HG03571 (cell line): ENCODE measurements around the gene FANCC.
"Not testable (repeated sequence)": the region's sequence is repeated elsewhere in the genome, so short reads cannot be mapped to it uniquely, and the experiment has no call there.

Experiments
- ATAC-seq: cut with Tn5 transposase; IDR thresholded peaks from one replicate; pipeline ENCODE4 v1.9.1; 2021; ENCODE audit not compliant: unreplicated experiment

Gene FANCC

GRCh38 chr9:95330720-95331404 is 13.4 kb upstream of the FANCC start:
- no peak for ATAC-seq

GRCh38 chr9:95329061-95329460 is 11.6 kb upstream of the FANCC start:
- not testable (repeated sequence) for ATAC-seq

- ATAC-seq = no peak
Observed at GRCh38 chr9:95327239-95327865, 9.8 kb upstream of the FANCC start.

GRCh38 chr9:95325221-95325620 is 7.7 kb upstream of the FANCC start:
- no peak for ATAC-seq

- ATAC-seq = no peak
Observed at GRCh38 chr9:95317893-95318211, 343 bp upstream of the FANCC start.

- ATAC-seq = peak; percentile 34
Observed at GRCh38 chr9:95316794-95317118, 753 bp downstream of the FANCC start.

GRCh38 chr9:95316274-95316673 is 1.2 kb downstream of the FANCC start:
- no peak for ATAC-seq

GRCh38 chr9:95315108-95315746 is 2.3 kb downstream of the FANCC start:
- ATAC-seq = no peak

- ATAC-seq = no peak
Observed at GRCh38 chr9:95313010-95313498, 4.5 kb downstream of the FANCC start.

- no peak for ATAC-seq
Observed at GRCh38 chr9:95311961-95312360, 5.5 kb downstream of the FANCC start.

- ATAC-seq = no peak
Observed at GRCh38 chr9:95307538-95307937, 10.0 kb downstream of the FANCC start.

- no peak for ATAC-seq
Observed at GRCh38 chr9:95306819-95307218, 10.7 kb downstream of the FANCC start.

- no peak for ATAC-seq
Observed at GRCh38 chr9:95305770-95306492, 11.6 kb downstream of the FANCC start.

GRCh38 chr9:95302479-95302878 is 15.0 kb downstream of the FANCC start:
- ATAC-seq = no peak

- no peak for ATAC-seq
Observed at GRCh38 chr9:95297760-95298159, 19.7 kb downstream of the FANCC start.

GRCh38 chr9:95297316-95297715 is 20.2 kb downstream of the FANCC start:
- ATAC-seq = no peak

GRCh38 chr9:95296761-95297160 is 20.7 kb downstream of the FANCC start:
- ATAC-seq = no peak

GRCh38 chr9:95293296-95293695 is 24.2 kb downstream of the FANCC start:
- not testable (repeated sequence) for ATAC-seq

- no peak for ATAC-seq
Observed at GRCh38 chr9:95292226-95292625, 25.3 kb downstream of the FANCC start.

- ATAC-seq = no peak
Observed at GRCh38 chr9:95286151-95286550, 31.4 kb downstream of the FANCC start.

- no peak for ATAC-seq
Observed at GRCh38 chr9:95285307-95285706, 32.2 kb downstream of the FANCC start.
